AG09319 (cell line): ENCODE results near the gene C5.

Experiments
- DNase-seq: peaks from one replicate; pipeline ENCODE4 v3.0.0-alpha.2; 2010; ENCODE audit warnings: low read depth; ENCODE audit errors: extremely low read depth
- CTCF ChIP-seq: IDR thresholded peaks from 2 replicates; pipeline ENCODE4 v1.5.1; 2011; ENCODE audit warnings: low read depth, mild to moderate bottlenecking, inconsistent platforms, low read length, moderate library complexity

C5 gene

GRCh38 chr9:120914953-120915352, 135.1 kb downstream of the C5 start:
- DNase-seq, result no peak
- TF ChIP-seq CTCF, result no peak

- DNase-seq, result no peak
- TF ChIP-seq CTCF, result no peak
Measured at GRCh38 chr9:120914396-120914795, 135.7 kb downstream of the C5 start.

GRCh38 chr9:120913647-120914264, 136.3 kb downstream of the C5 start:
- DNase-seq, result no peak
- TF ChIP-seq CTCF, result no peak

- TF ChIP-seq CTCF, result no peak
- no peak for DNase-seq
Measured at GRCh38 chr9:120912958-120913646, 137.0 kb downstream of the C5 start.

GRCh38 chr9:120911295-120911837, 138.7 kb downstream of the C5 start:
- no peak for TF ChIP-seq CTCF
- no peak for DNase-seq

GRCh38 chr9:120910643-120911042, 139.4 kb downstream of the C5 start:
- TF ChIP-seq CTCF, result no peak
- no peak for DNase-seq

- DNase-seq, result no peak
Measured at GRCh38 chr9:120909904-120910303, 140.2 kb downstream of the C5 start.

More at GRCh38 chr9:120909904-120910303, 140.2 kb downstream of the C5 start:
- TF ChIP-seq CTCF, result no peak
